HCT116 (cell line): ENCODE results near the gene TSPOAP1. TPM values are rescaled to one million over a fixed set of nuclear protein-coding genes. Genes with fewer than 3 reads are reported as not detected.

Experiments used
- ATAC-seq: fragments of 200-7000 bp; cut with Tn5 transposase; 2 replicates; pipeline ENCODE4 v1.9.1; 2020; ENCODE audit warnings: mild to moderate bottlenecking, moderate library complexity
- BruUV-seq: library from RNA; stranded (reverse); fragments of 400-500 nt; replicated peaks from 2 replicates; lab custom pipeline; 2021; lab: Mats Ljungman, UMichigan
- CTCF ChIA-PET: fragments of 300-600 bp; sonication (Branson Sonifier 250); formaldehyde crosslinking; loops from one replicate; lab custom pipeline; 2021; ENCODE audit warnings: antibody characterized with exemption; lab: Charles Lee
- POLR2A ChIA-PET: fragments of 300-600, 350-600 bp; sonication (Branson Sonifier 250); formaldehyde crosslinking; loops from one replicate; lab custom pipeline; 2021; ENCODE audit warnings: antibody characterized with exemption; lab: Charles Lee
- RAD21 ChIA-PET, 2 experiments: fragments of 300-600 bp; sonication (Branson Sonifier 250); formaldehyde crosslinking; loops; one replicate each; lab custom pipeline; 2023; ENCODE audit warnings: low total read pairs in 2 of 2; ENCODE audit not compliant: uncharacterized antibody in 2 of 2, unreplicated experiment in 2 of 2, low non-redundant PET in 1 of 2; lab: Charles Lee
- DNase-seq: peaks from one replicate; pipeline ENCODE4 v3.0.0-alpha.2; 2010; ENCODE audit warnings: low read depth, low spot score
- H2AFZ ChIP-seq: fragments of 200-600 bp; shearing (Covaris generic), sonication (generic); 2 replicates; pipeline ENCODE4 v1.6.1; 2017; ENCODE audit warnings: low read depth, mixed run types, mixed read lengths, antibody characterized with exemption, low read length; ENCODE audit not compliant: poor library complexity, severe bottlenecking
- H3K27ac ChIP-seq: 2 replicates; pipeline ENCODE4 v1.5.1; 2012; ENCODE audit warnings: low read depth, low read length
- H3K27me3 ChIP-seq: fragments of 200-600 bp; sonication (generic); 2 replicates; pipeline ENCODE4 v1.6.1; 2016; ENCODE audit warnings: mixed run types, low read length, mixed read lengths; ENCODE audit not compliant: insufficient read depth
- H3K36me3 ChIP-seq, 2 experiments: fragments of 200-500 bp in 1 of 2; fragments of 200-600 bp in 1 of 2; sonication (Bioruptor generic) in 1 of 2; sonication (generic) in 1 of 2; 2 replicates each; pipeline versions ENCODE4 v1.5.1 to v1.6.1; 2014 to 2016; ENCODE audit warnings: low read length in 2 of 2, inconsistent platforms in 1 of 2, mixed read lengths in 1 of 2, mixed run types in 1 of 2; ENCODE audit not compliant: insufficient read depth in 2 of 2, control insufficient read depth in 1 of 2
- H3K4me1 ChIP-seq, 2 experiments: fragments of 200-600 bp in 1 of 2; sonication (generic) in 1 of 2; 2 replicates each; pipeline versions ENCODE4 v1.5.1 to v1.6.1; 2012 to 2017; ENCODE audit warnings: low read length in 2 of 2, inconsistent platforms in 1 of 2, mild to moderate bottlenecking in 1 of 2, mixed read lengths in 1 of 2, mixed run types in 1 of 2, moderate library complexity in 1 of 2; ENCODE audit not compliant: insufficient read depth in 2 of 2, control insufficient read depth in 1 of 2
- H3K4me2 ChIP-seq: fragments of 200-600 bp; sonication (generic); 2 replicates; pipeline ENCODE4 v1.6.1; 2017; ENCODE audit warnings: mixed run types, low read length, mixed read lengths
- H3K4me3 ChIP-seq, 2 experiments: fragments of 200-600 bp in 1 of 2; sonication (generic) in 1 of 2; replicated peaks in 1 of 2; 2 replicates each; pipeline ENCODE4 v1.5.1; 2011 to 2016; ENCODE audit warnings: low read length in 2 of 2, control low read depth in 1 of 2, low read depth in 1 of 2, mild to moderate bottlenecking in 1 of 2, mixed read lengths in 1 of 2, mixed run types in 1 of 2
- H3K79me2 ChIP-seq: fragments of 200-600 bp; sonication (generic); 2 replicates; pipeline ENCODE4 v1.6.1; 2017; ENCODE audit warnings: mild to moderate bottlenecking, mixed run types, low read length, moderate library complexity, mixed read lengths; ENCODE audit not compliant: insufficient read depth
- H3K9ac ChIP-seq: fragments of 200-600 bp; sonication (generic); 2 replicates; pipeline ENCODE4 v1.6.1; 2016; ENCODE audit warnings: low read length, mixed read lengths
- H3K9me2 ChIP-seq: fragments of 200-600 bp; sonication (generic), shearing (Covaris generic); 2 replicates; pipeline ENCODE4 v1.6.1; 2017; ENCODE audit warnings: mixed run types, mild to moderate bottlenecking, moderate library complexity; ENCODE audit not compliant: insufficient read depth
- H3K9me3 ChIP-seq, 2 experiments: fragments of 200-500 bp in 1 of 2; fragments of 200-600 bp in 1 of 2; sonication (Bioruptor generic) in 1 of 2; sonication (generic) in 1 of 2; 2 replicates each; pipeline ENCODE4 v1.6.1; 2014 to 2017; ENCODE audit warnings: low read length in 2 of 2, mixed read lengths in 2 of 2, inconsistent platforms in 1 of 2, low read depth in 1 of 2, mild to moderate bottlenecking in 1 of 2, mixed run types in 1 of 2, moderate library complexity in 1 of 2; ENCODE audit not compliant: control insufficient read depth in 1 of 2, insufficient read depth in 1 of 2
- H4K20me1 ChIP-seq: fragments of 200-600 bp; sonication (generic), shearing (Covaris generic); 2 replicates; pipeline ENCODE4 v1.6.1; 2017; ENCODE audit warnings: mixed run types, mild to moderate bottlenecking, moderate library complexity; ENCODE audit not compliant: insufficient read depth
- CBX3 ChIP-seq: IDR thresholded peaks from 2 replicates; pipeline ENCODE4 v1.6.1; 2012; ENCODE audit warnings: low read depth
- EGR1 ChIP-seq: IDR thresholded peaks from 2 replicates; pipeline ENCODE4 v1.6.1; 2012; ENCODE audit warnings: low read depth
- EZH2 ChIP-seq: fragments of 200-600 bp; sonication (generic); IDR thresholded peaks from 2 replicates; pipeline ENCODE4 v1.6.1; 2017; ENCODE audit warnings: antibody characterized with exemption, mixed run types
- FOSL1 ChIP-seq: IDR thresholded peaks from 2 replicates; pipeline ENCODE4 v1.6.1; 2012; ENCODE audit warnings: low read depth
- JUND ChIP-seq: IDR thresholded peaks from 2 replicates; pipeline ENCODE4 v1.6.1; 2012
- MAX ChIP-seq: IDR thresholded peaks from 2 replicates; pipeline ENCODE4 v1.6.1; 2012
- POLR2A ChIP-seq: IDR thresholded peaks from 2 replicates; pipeline ENCODE4 v1.7.0; 2011; ENCODE audit warnings: borderline replicate concordance; ENCODE audit not compliant: insufficient read depth, insufficient read length; ENCODE audit errors: extremely low read depth
- POLR2AphosphoS5 ChIP-seq: IDR thresholded peaks from 2 replicates; pipeline ENCODE4 v1.6.1; 2011; ENCODE audit warnings: mild to moderate bottlenecking, low read depth, low read length, moderate library complexity
- RAD21 ChIP-seq: IDR thresholded peaks from 2 replicates; pipeline ENCODE4 v1.6.1; 2012; ENCODE audit warnings: low read depth, mild to moderate bottlenecking
- SIN3A ChIP-seq: IDR thresholded peaks from 2 replicates; pipeline ENCODE4 v1.6.1; 2012; ENCODE audit warnings: low read depth
- SP1 ChIP-seq: IDR thresholded peaks from 2 replicates; pipeline ENCODE4 v1.6.1; 2012; ENCODE audit warnings: low read depth
- TCF7L2 ChIP-seq: IDR thresholded peaks from 2 replicates; pipeline ENCODE4 v1.7.0; 2011; ENCODE audit warnings: borderline replicate concordance, inconsistent platforms; ENCODE audit not compliant: insufficient read depth, insufficient read length; ENCODE audit errors: extremely low read depth
- YY1 ChIP-seq: IDR thresholded peaks from 2 replicates; pipeline ENCODE4 v1.6.1; 2011; ENCODE audit warnings: low read length, low read depth, moderate library complexity, mild to moderate bottlenecking; ENCODE audit not compliant: insufficient replicate concordance; ENCODE audit errors: extremely low read depth
- ZFX ChIP-seq: fragments of 450-650 bp; IDR thresholded peaks from 2 replicates; pipeline ENCODE4 v1.6.1; 2017
- ZNF274 ChIP-seq: fragments of 200-500 bp; sonication (Bioruptor generic); IDR thresholded peaks from 2 replicates; pipeline ENCODE4 v1.6.1; 2014; ENCODE audit warnings: mild to moderate bottlenecking, low read depth, low read length, inconsistent platforms
- intact Hi-C: fragments of 100-400 bp; cut with micrococcal nuclease; formaldehyde crosslinking; loops from 2 replicates; pipeline ENCODE4 v1.10.0; 2022
- total RNA-seq: library from RNA; stranded (reverse); gene quantifications from one replicate; pipeline ENCODE4 v1.2.1, GENCODE V29; 2021; ENCODE audit not compliant: unreplicated experiment
- TF ChIP-seq, protein P1 (sequence below): IDR thresholded peaks from 2 replicates; pipeline ENCODE4 v1.6.1; 2012; ENCODE audit warnings: low read depth
- TF ChIP-seq, protein P2 (sequence below): IDR thresholded peaks from 2 replicates; pipeline ENCODE4 v1.6.1; 2012

TSPOAP1 gene
- total RNA-seq, 1 experiment from 2014 or later, result 0.27 TPM

DNA sequence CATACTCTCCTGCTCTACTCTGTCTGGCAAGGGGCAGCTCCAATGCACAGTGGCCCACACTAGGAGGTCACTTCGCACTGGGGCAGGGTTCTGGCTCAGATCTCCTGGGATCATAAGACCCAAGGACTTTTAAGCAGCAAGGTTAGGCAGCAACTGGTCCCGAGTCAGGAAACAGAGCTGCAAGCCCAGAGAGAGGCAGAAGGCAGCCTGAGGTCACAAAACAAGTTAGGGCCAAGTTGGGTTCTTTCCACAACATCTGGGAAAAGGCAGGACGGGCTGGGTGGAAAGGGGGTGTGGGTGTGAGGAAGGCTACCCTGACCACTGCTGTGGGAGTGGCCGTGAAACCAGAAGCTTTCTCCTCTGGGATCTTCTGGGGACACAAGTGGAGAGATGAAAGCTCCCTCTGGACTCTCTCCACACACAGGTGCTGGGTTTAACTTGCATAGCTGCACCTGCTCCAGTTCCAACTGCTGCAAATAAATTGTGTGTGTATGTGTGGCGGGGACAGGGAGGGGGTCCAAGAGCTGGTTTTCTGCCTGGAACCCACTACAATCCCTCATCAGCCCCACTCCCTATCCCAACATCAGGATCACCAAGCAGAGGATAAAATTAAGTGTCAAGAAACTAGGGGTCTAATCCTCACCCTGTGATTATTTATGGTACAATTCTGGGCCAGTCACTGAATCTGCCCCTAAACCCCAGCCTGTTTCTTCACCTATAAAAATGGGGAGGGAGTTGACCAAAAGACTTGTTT is 8.0 kb upstream of the TSPOAP1 start:
- ChIA-PET RAD21 (no interaction called here), POLR2A (interaction anchor here (1.1 kb wide), 1 partner anchor 15 kb away, joined by 6 read pairs; the partner anchor contains the start of gene SUPT4H1), CTCF (interaction anchor here (0.8 to 2.4 kb wide), 2 partner anchors 19 to 24 kb away, joined by 3 to 7 read pairs; no protein-coding TSS in a partner anchor)
- peak overlapping the region; percentile 5; the same call in 1 of the 2 replicates for H3K27ac ChIP-seq
- H3K36me3 ChIP-seq, result no peaks in the 10 kb centered on the region
- H3K4me1 ChIP-seq, result peaks cover 17 to 48% of the 10 kb centered on the region in 2 experiments
- no peaks in the 10 kb centered on the region for H3K27me3 ChIP-seq
- no TSS peak for BruUV-seq
- TF ChIP-seq, protein P1, sequence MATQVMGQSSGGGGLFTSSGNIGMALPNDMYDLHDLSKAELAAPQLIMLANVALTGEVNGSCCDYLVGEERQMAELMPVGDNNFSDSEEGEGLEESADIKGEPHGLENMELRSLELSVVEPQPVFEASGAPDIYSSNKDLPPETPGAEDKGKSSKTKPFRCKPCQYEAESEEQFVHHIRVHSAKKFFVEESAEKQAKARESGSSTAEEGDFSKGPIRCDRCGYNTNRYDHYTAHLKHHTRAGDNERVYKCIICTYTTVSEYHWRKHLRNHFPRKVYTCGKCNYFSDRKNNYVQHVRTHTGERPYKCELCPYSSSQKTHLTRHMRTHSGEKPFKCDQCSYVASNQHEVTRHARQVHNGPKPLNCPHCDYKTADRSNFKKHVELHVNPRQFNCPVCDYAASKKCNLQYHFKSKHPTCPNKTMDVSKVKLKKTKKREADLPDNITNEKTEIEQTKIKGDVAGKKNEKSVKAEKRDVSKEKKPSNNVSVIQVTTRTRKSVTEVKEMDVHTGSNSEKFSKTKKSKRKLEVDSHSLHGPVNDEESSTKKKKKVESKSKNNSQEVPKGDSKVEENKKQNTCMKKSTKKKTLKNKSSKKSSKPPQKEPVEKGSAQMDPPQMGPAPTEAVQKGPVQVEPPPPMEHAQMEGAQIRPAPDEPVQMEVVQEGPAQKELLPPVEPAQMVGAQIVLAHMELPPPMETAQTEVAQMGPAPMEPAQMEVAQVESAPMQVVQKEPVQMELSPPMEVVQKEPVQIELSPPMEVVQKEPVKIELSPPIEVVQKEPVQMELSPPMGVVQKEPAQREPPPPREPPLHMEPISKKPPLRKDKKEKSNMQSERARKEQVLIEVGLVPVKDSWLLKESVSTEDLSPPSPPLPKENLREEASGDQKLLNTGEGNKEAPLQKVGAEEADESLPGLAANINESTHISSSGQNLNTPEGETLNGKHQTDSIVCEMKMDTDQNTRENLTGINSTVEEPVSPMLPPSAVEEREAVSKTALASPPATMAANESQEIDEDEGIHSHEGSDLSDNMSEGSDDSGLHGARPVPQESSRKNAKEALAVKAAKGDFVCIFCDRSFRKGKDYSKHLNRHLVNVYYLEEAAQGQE, result no peak
- TF ChIP-seq EGR1, result no peak
- no peak for TF ChIP-seq ZNF274
- no peak for TF ChIP-seq ZFX
- TF ChIP-seq POLR2AphosphoS5, result no peak
- no peak for TF ChIP-seq FOSL1
- TF ChIP-seq EZH2, result no peak
- TF ChIP-seq TCF7L2, result no peak
- TF ChIP-seq, protein P2, sequence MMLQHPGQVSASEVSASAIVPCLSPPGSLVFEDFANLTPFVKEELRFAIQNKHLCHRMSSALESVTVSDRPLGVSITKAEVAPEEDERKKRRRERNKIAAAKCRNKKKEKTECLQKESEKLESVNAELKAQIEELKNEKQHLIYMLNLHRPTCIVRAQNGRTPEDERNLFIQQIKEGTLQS, result no peak
- no peak for TF ChIP-seq MAX
- TF ChIP-seq POLR2A, result no peak
- TF ChIP-seq RAD21, result no peak
- no peak for TF ChIP-seq SP1
- TF ChIP-seq SIN3A, result no peak
- TF ChIP-seq CBX3, result no peak
- TF ChIP-seq JUND, result no peak
- TF ChIP-seq YY1, result no peak
- intact Hi-C loops, result no loop called here
- no peak for ATAC-seq
- no peak overlapping the region for H3K4me3 ChIP-seq
- H3K4me2 ChIP-seq, result no peak overlapping the region
- no peaks in the 10 kb centered on the region for H3K9me2 ChIP-seq
- no peaks in the 10 kb centered on the region for H3K9me3 ChIP-seq
- H2AFZ ChIP-seq, result no peak overlapping the region
- no peak overlapping the region for H3K9ac ChIP-seq
- no peaks in the 10 kb centered on the region for H3K79me2 ChIP-seq
- no peak for DNase-seq
- no peaks in the 10 kb centered on the region for H4K20me1 ChIP-seq
